Mesenchymal stem cell (in vitro differentiated cells and primary cell): ENCODE results near the gene MYCT1.
A peak's percentile ranks its signal among the peaks of the same experiment; 100 is the strongest.

ENCODE experiments used
- DNase-seq: peaks from one replicate; pipeline ENCODE4 v3.0.0-alpha.2; 2013
- H2AFZ ChIP-seq: one replicate; pipeline ENCODE4 v1.6.1; 2013; ENCODE audit warnings: low read depth, mild to moderate bottlenecking, control low read depth, inconsistent platforms, low read length, moderate library complexity
- H2AK5ac ChIP-seq: 2 replicates; pipeline ENCODE4 v1.6.1; 2013; ENCODE audit warnings: low read length, moderate library complexity, mild to moderate bottlenecking, inconsistent platforms; ENCODE audit not compliant: severe bottlenecking
- H2BK120ac ChIP-seq: one replicate; pipeline ENCODE4 v1.6.1; 2013; ENCODE audit warnings: low read depth, mild to moderate bottlenecking, inconsistent platforms, low read length, moderate library complexity
- H2BK12ac ChIP-seq, 2 experiments: one replicate each; pipeline ENCODE4 v1.6.1; 2013; ENCODE audit warnings: inconsistent platforms in 2 of 2, low read length in 2 of 2, mild to moderate bottlenecking in 2 of 2, moderate library complexity in 2 of 2, control low read depth in 1 of 2
- H2BK15ac ChIP-seq: one replicate; pipeline ENCODE4 v1.6.1; 2013; ENCODE audit warnings: mild to moderate bottlenecking, low read depth, inconsistent platforms; ENCODE audit not compliant: poor library complexity, severe bottlenecking
- H2BK5ac ChIP-seq: 2 replicates; pipeline ENCODE4 v1.6.1; 2013; ENCODE audit warnings: low read depth, mild to moderate bottlenecking, low read length, control low read depth, inconsistent platforms; ENCODE audit not compliant: poor library complexity, severe bottlenecking
- H3K14ac ChIP-seq, 2 experiments: one replicate each; pipeline ENCODE4 v1.6.1; 2013; ENCODE audit warnings: inconsistent platforms in 2 of 2, low read length in 2 of 2, control low read depth in 1 of 2, mild to moderate bottlenecking in 1 of 2, moderate library complexity in 1 of 2
- H3K18ac ChIP-seq, 2 experiments: one replicate each; pipeline ENCODE4 v1.6.1; 2013; ENCODE audit warnings: inconsistent platforms in 2 of 2, low read length in 2 of 2, control low read depth in 1 of 2, low read depth in 1 of 2, mild to moderate bottlenecking in 1 of 2
- H3K23ac ChIP-seq, 2 experiments: one replicate each; pipeline ENCODE4 v1.6.1; 2013; ENCODE audit warnings: inconsistent platforms in 2 of 2, low read length in 2 of 2, mild to moderate bottlenecking in 2 of 2, moderate library complexity in 2 of 2, control low read depth in 1 of 2
- H3K27ac ChIP-seq: 2 replicates; pipeline ENCODE4 v1.5.1; 2013; ENCODE audit warnings: mild to moderate bottlenecking, moderate library complexity, low read length, control low read depth, inconsistent platforms; ENCODE audit not compliant: poor library complexity, severe bottlenecking
- H3K27me3 ChIP-seq, 2 experiments: 2 replicates each; pipeline versions ENCODE4 v1.6.1 to v1.7.0; 2013; ENCODE audit warnings: low read length in 2 of 2, mild to moderate bottlenecking in 2 of 2, moderate library complexity in 2 of 2, control low read depth in 1 of 2, inconsistent platforms in 1 of 2; ENCODE audit not compliant: control insufficient read depth in 1 of 2, insufficient read depth in 1 of 2
- H3K36me3 ChIP-seq, 2 experiments: 2 replicates each; pipeline versions ENCODE4 v1.6.1 to v1.7.0; 2013; ENCODE audit warnings: low read length in 2 of 2, control low read depth in 1 of 2, inconsistent platforms in 1 of 2, low read depth in 1 of 2, mild to moderate bottlenecking in 1 of 2; ENCODE audit not compliant: insufficient read depth in 2 of 2, control insufficient read depth in 1 of 2
- H3K4ac ChIP-seq, 2 experiments: one replicate each; pipeline ENCODE4 v1.6.1; 2013; ENCODE audit warnings: inconsistent platforms in 2 of 2, low read length in 2 of 2, mild to moderate bottlenecking in 2 of 2, moderate library complexity in 2 of 2, control low read depth in 1 of 2, low read depth in 1 of 2
- H3K4me1 ChIP-seq: 2 replicates; pipeline ENCODE4 v1.6.1; 2013; ENCODE audit warnings: low read depth, low read length, control low read depth; ENCODE audit not compliant: control insufficient read depth, insufficient read depth
- H3K4me2 ChIP-seq: 2 replicates; pipeline ENCODE4 v1.6.1; 2013; ENCODE audit warnings: low read length, mild to moderate bottlenecking, inconsistent platforms; ENCODE audit not compliant: poor library complexity, severe bottlenecking
- H3K4me3 ChIP-seq, 2 experiments: 2 replicates each; pipeline versions ENCODE4 v1.5.1 to v1.7.0; 2013; ENCODE audit warnings: low read length in 2 of 2, mild to moderate bottlenecking in 2 of 2, control low read depth in 1 of 2, low read depth in 1 of 2; ENCODE audit not compliant: insufficient read depth in 1 of 2
- H3K79me1 ChIP-seq: replicated peaks from 2 replicates; pipeline ENCODE4 v1.6.1; 2013; ENCODE audit warnings: mild to moderate bottlenecking, control low read depth, low read length, inconsistent platforms; ENCODE audit not compliant: poor library complexity, severe bottlenecking
- H3K9ac ChIP-seq: 2 replicates; pipeline ENCODE4 v1.7.0; 2013; ENCODE audit warnings: mild to moderate bottlenecking, low read length, moderate library complexity
- H3K9me3 ChIP-seq: 2 replicates; pipeline ENCODE4 v1.7.0; 2013; ENCODE audit warnings: mild to moderate bottlenecking, low read length; ENCODE audit not compliant: control insufficient read depth
- H4K8ac ChIP-seq: one replicate; pipeline ENCODE4 v1.6.1; 2013; ENCODE audit warnings: inconsistent platforms, mild to moderate bottlenecking, low read length, moderate library complexity
- H4K91ac ChIP-seq: one replicate; pipeline ENCODE4 v1.6.1; 2013; ENCODE audit warnings: mild to moderate bottlenecking, low read length, inconsistent platforms
- WGBS: methylation state at CpG from one replicate; pipeline ENCODE4 v1.1.7; 2013; ENCODE audit warnings: mixed read lengths; 5-methylcytosine and 5-hydroxymethylcytosine counted together

The MYCT1 gene

DNA sequence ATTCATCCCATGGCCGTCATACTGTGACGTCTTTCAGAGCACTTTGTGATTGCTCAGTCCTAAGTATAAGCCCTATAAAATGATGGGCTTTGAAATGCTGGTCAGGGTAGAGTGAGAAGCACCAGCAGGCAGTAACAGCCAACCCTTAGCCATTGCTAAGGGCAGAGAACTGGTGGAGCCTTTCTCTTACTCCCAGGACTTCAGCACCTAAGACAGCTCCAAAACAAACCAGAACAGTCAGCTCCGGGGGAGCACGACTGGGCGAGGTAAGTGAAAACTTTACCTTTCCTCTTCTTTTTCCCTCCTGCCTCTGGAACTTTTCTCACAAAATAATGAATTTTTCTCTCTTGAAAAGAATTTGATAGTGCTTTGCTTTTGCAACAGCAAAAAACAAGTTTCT, 53.0 kb downstream of the MYCT1 start, which contains the start of gene VIP:
VIP (plus strand) TSS at position 104 of the 400 bp plus-strand sequence. CDS start 1,381 bp downstream, outside the sequence.
- Histone ChIP-seq H3K79me1 (no peaks in the 10 kb centered on the region), H4K91ac (no peak within 1 kb of the TSS), H3K4me1 (peaks cover 1% of the 10 kb centered on the region), H2BK15ac (no peak within 1 kb of the TSS), H3K27me3 (no peaks in the 10 kb centered on the region), H3K14ac (no peak within 1 kb of the TSS), H3K9me3 (no peaks in the 10 kb centered on the region), H2AK5ac (no peak within 1 kb of the TSS), H3K4me3 (no peak within 1 kb of the TSS), H3K18ac (no peak within 1 kb of the TSS), H2BK5ac (no peak within 1 kb of the TSS), H2BK120ac (no peak within 1 kb of the TSS), H3K27ac (no peak within 1 kb of the TSS), H3K23ac (no peak within 1 kb of the TSS), H3K36me3 (no peaks in the 10 kb centered on the region), H3K4me2 (no peak within 1 kb of the TSS), H2AFZ (no peak within 1 kb of the TSS), H2BK12ac (no peak within 1 kb of the TSS), H3K4ac (no peak within 1 kb of the TSS), H3K9ac (no peak within 1 kb of the TSS), H4K8ac (no peak within 1 kb of the TSS)
- DNase-seq = peak; percentile 33
- WGBS = 7% methylated on average over 3 of the region's 5 CpGs

DNA sequence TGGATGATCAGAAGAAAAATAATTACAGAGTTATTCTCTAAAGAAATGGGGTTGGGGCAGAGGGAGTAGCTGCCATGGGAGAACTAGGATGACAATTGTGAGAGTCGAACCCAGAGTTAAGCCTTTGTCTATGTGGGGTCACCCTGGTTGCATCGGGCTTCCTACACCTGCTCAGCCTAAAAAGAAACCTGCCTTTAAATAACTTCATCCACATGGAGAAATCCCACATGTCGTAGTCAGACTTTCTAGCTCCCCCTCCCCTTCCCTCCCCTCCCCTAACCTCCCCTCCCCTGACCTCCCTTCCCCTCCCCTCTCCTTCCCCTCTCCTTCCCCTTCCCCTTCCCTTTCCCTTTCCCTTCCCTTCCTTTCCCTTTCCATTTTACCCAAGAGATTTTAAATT, 67.6 kb downstream of the MYCT1 start:
- H4K8ac ChIP-seq = no peak overlapping the region
- no peak for DNase-seq
- no peak overlapping the region for H3K27ac ChIP-seq
- H3K9ac ChIP-seq = no peak overlapping the region
- no peak overlapping the region for H4K91ac ChIP-seq
- no peak overlapping the region for H2BK120ac ChIP-seq
- no peaks in the 10 kb centered on the region for H3K27me3 ChIP-seq
- no peak overlapping the region for H3K4me2 ChIP-seq
- H3K79me1 ChIP-seq = no peaks in the 10 kb centered on the region
- H2AFZ ChIP-seq = no peak overlapping the region
- H3K4me3 ChIP-seq = no peak overlapping the region
- no peaks in the 10 kb centered on the region for H3K36me3 ChIP-seq
- H2BK5ac ChIP-seq = no peak overlapping the region
- no peak overlapping the region for H3K14ac ChIP-seq
- H3K23ac ChIP-seq = no peak overlapping the region
- H3K4me1 ChIP-seq = no peaks in the 10 kb centered on the region
- no peaks in the 10 kb centered on the region for H3K9me3 ChIP-seq
- no peak overlapping the region for H2AK5ac ChIP-seq
- H2BK15ac ChIP-seq = no peak overlapping the region
- 95% methylated on average over 2 of the region's 3 CpGs for WGBS
- H2BK12ac ChIP-seq = no peak overlapping the region
- H3K4ac ChIP-seq = no peak overlapping the region
- no peak overlapping the region for H3K18ac ChIP-seq

GRCh38 chr6:152769159-152769558, 71.5 kb downstream of the MYCT1 start:
- H2BK120ac ChIP-seq = no peak overlapping the region
- no peaks in the 10 kb centered on the region for H3K4me1 ChIP-seq
- H3K4ac ChIP-seq = no peak overlapping the region
- no peak overlapping the region for H2AK5ac ChIP-seq
- WGBS = 91% methylated on average over 2 of the region's 7 CpGs
- no peak overlapping the region for H3K18ac ChIP-seq
- H3K79me1 ChIP-seq = no peaks in the 10 kb centered on the region
- H3K23ac ChIP-seq = no peak overlapping the region
- H2BK5ac ChIP-seq = no peak overlapping the region
- H2BK15ac ChIP-seq = no peak overlapping the region
- H3K4me3 ChIP-seq = no peak overlapping the region
- no peak overlapping the region for H3K14ac ChIP-seq
- no peak overlapping the region for H4K91ac ChIP-seq
- no peaks in the 10 kb centered on the region for H3K27me3 ChIP-seq
- H2BK12ac ChIP-seq = no peak overlapping the region
- no peak for DNase-seq
- no peak overlapping the region for H4K8ac ChIP-seq
- H3K27ac ChIP-seq = no peak overlapping the region
- no peaks in the 10 kb centered on the region for H3K36me3 ChIP-seq
- no peak overlapping the region for H3K4me2 ChIP-seq
- H3K9ac ChIP-seq = no peak overlapping the region
- H2AFZ ChIP-seq = no peak overlapping the region
- no peaks in the 10 kb centered on the region for H3K9me3 ChIP-seq

DNA sequence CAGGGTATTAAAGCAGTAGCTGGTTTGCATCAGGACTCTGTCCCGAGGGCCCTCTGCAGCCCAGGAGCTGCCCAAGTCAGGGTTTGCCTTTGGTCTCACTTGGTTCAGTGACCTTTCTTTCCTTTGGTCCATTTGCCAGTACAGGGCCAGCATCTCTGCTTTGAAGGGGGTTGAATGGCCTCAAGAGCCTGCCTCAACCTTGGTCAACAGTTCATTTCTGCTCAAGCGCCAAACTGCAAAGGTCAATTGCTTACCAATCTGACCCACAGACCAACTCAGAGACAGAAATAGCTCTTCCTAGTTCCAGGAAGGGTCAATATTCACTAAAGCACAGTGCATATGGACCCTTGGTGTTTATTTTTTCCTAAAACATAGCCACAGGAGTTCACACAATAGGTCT, 72.3 kb downstream of the MYCT1 start:
- DNase-seq = no peak
- Histone ChIP-seq H3K36me3 (no peaks in the 10 kb centered on the region), H3K9me3 (no peaks in the 10 kb centered on the region), H2BK12ac (no peak overlapping the region), H3K79me1 (no peaks in the 10 kb centered on the region), H2BK120ac (no peak overlapping the region), H2AK5ac (no peak overlapping the region), H3K4ac (no peak overlapping the region), H3K14ac (no peak overlapping the region), H2BK15ac (no peak overlapping the region), H3K4me1 (no peaks in the 10 kb centered on the region), H3K9ac (no peak overlapping the region), H3K18ac (no peak overlapping the region), H3K27ac (no peak overlapping the region), H3K27me3 (no peaks in the 10 kb centered on the region), H3K4me2 (no peak overlapping the region), H3K23ac (no peak overlapping the region), H4K8ac (no peak overlapping the region), H2AFZ (no peak overlapping the region), H2BK5ac (no peak overlapping the region), H3K4me3 (no peak overlapping the region), H4K91ac (no peak overlapping the region)
- WGBS = 61% methylated on average over 2 of the region's 2 CpGs
